DMS 273 (cell line): ENCODE measurements around the gene CLEC18A.
"Not testable (repeated sequence)": the region's sequence is repeated elsewhere in the genome, so short reads cannot be mapped to it uniquely, and the experiment has no call there.

ENCODE experiments used
- DNase-seq: peaks from one replicate; lab custom pipeline; 2025; ENCODE audit not compliant: unreplicated experiment; lab: John Stamatoyannopoulos, UW

CLEC18A gene

DNA sequence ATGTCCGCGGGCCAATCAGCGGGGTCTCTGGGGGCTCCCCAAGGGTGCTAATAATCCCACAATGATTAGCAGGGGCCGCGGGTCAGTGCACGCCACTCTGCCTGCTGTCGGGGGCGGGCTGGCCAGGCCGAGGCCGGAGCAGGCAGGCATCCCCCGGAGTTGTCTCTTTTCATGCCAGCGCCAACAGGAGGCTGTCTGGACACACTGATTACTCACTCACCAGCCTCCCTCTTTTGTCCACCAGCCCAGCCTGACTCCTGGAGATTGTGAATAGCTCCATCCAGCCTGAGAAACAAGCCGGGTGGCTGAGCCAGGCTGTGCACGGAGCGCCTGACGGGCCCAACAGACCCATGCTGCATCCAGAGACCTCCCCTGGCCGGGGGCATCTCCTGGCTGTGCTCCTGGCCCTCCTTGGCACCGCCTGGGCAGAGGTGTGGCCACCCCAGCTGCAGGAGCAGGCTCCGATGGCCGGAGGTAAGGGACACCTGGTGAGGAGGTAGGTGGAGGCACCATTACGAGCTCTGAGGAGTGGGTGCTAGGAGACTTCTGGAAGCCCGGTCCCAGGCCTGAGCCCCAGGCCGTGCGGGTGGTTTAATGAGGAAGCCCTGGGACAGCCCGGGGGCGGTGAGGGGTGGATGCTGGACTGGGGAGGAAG, at the start of gene CLEC18A:
Gene CLEC18A, plus strand, starts transcription at position 318 of the 655 bp plus-strand sequence. Its CDS starts 33 bp downstream, at position 351.
- not testable (repeated sequence) for DNase-seq

DNA sequence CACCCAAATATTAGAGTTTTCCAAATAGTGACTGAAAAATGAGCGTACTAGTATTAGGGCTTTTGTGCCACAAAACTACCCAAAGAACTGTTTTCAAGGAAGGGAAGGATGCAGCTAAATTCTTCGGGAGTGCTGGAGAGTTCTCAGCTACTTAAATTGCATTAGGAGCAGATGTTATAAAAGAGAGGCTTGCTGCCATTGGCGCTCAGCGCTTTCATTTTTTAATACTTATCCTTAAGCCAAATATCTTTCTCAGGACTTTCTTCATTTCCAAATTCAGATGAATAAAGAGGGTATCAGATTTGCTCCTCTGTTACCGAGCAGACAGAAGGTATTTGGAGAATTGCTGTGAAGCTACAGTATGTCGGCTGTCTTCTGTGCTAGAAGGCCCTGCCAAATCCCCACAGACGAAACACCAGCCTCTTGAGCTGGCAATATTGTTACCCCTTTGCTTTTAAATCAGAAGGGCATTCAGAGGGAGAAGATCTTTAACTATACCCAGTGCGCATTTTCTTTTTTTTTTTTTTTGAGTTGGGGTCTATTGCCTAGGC, 47.2 kb upstream of the CLEC18A start:
- DNase-seq, result no peak

GRCh38 chr16:69904495-69905170, 46.5 kb upstream of the CLEC18A start:
- DNase-seq, result no peak

DNA sequence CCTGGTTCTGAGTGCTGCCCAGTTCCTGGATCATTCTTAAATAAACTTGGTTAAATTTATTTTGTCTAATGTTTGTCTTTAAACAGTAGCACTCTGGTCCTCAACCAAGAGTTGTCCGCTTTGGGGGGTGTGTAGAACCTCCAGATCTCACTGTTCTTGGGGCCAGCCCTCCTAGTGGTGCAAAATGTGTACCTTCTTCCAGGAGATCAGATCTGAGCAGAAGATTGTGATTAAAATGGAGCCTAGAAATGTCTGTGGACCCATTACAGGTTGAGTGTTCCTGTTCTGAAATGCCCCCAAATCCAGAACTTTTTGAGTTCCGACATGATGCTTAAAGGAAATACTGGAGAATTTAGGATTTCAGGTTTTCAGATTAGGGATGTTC, 46.0 kb upstream of the CLEC18A start:
- no peak for DNase-seq

DNA sequence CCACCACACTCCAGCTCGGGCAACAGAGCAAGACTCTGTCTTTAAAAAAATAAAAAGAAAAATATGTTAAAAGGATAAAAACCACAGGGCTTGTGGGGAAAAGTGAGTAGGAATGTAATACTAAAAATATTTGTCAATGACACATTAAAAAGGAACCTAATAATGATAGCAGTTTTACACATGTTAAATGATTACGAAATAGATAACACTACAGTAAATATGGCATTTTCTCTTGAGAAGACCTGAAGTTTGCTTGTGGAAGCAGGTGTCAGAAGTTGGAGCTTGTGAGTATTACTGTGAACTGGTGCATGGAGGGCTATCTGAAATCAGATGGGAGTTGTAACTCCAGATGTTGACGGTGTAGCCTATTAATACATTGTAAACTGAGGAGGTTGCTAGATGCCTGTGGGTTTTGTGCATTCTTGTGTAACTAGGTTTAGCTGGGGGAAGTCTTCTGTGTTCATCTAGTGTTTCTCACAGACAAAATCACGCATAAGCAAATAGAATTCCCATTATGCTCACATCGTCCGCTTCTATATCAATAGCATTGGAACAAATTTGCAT, 44.2 kb upstream of the CLEC18A start:
- no peak for DNase-seq

DNA sequence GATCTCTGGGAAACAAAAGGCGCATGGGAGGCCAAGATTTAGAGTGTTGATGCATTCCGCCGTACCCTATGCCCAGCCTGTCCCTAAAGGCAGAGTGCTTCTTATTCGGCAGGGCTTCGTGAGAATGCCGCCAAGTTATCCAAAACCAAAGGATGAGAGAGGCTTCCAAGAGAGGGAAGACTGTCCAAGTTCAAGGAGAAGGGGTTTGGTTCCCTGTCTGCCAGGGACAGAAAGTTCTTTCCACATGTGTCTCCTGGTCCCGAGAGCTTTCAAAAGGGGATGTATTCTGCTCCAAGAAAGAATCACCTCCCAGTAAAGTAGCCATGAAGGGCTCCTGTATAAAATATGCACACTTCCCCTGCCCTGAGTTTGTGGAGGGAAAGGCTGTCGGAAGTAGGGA, 42.1 kb upstream of the CLEC18A start:
- no peak for DNase-seq

DNA sequence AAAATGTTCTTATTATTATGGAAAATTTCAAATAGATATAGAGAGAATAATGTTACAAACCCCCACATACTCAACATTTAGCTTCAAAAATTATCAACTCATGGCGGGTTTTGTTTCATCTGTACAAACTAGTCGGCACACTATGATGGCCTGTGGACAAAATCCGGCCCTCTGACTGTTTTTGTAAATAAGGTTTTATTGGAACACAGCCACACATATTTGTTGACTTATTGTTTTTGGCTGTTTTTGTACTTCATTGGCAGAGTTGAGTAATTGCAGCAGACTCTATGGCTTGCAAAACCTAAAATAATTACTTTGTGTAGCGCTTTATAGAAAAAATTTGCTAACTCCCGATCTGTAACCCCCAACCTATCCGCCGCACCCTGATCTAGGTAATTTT, 41.4 kb upstream of the CLEC18A start:
- DNase-seq, result no peak

GRCh38 chr16:69910964-69911363, 40.2 kb upstream of the CLEC18A start:
- no peak for DNase-seq

DNA sequence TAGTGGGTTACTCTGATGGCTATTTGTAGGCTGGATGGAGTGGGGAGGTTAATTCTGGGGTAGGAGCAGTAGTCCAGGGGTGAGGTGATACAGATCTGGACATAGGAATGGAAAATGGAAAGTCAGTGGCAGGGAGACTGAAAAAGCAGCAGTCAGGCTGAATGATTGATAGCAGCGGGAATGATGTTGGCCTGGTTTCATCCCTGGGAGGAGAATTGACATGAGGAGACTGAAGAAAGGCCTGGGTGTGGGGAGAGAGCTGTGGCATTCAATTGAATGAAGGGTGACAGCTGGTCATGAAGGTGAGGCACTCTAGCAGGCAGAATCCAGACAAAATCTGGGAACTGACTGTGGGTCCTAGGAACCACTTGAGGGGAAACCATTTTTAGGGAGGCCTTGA, 34.7 kb upstream of the CLEC18A start:
- DNase-seq, result no peak

GRCh38 chr16:69917311-69917710, 33.8 kb upstream of the CLEC18A start:
- no peak for DNase-seq

DNA sequence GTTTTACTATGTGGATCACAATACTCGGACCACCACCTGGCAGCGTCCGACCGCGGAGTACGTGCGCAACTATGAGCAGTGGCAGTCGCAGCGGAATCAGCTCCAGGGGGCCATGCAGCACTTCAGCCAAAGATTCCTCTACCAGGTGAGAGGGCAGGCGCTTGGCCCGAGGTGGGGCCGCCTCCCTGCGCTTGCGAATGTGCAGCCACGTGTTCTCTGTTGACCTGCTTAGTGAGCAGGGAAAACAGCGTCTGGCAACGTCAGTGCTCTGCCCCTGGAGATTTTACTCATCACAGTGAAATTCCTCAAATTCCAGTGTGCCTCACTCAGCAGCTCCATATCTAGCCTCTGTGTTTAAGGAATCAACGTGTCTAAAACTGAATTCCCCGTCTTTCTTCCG, 33.4 kb upstream of the CLEC18A start:
- DNase-seq, result no peak

GRCh38 chr16:69918241-69918640, 32.9 kb upstream of the CLEC18A start:
- no peak for DNase-seq

DNA sequence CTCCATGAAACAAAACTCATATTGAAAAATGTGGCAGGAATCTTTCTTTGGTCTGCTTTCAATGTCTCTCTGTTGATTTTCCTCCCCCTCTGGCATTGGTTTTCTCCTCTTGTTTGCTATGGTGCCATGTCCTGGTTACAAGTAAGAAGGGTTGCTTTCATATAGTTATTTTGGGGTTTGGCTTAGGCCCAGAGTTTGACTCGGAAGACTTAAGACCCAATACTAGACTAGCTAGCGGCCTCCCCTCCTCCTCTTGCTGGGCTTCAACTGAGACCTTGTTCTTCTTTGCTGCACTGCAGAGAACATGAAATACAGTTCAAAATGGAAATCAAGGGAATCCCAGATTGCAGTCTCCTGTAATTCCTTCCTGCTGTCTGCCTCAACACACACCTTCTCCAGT, 30.0 kb upstream of the CLEC18A start:
- no peak for DNase-seq

DNA sequence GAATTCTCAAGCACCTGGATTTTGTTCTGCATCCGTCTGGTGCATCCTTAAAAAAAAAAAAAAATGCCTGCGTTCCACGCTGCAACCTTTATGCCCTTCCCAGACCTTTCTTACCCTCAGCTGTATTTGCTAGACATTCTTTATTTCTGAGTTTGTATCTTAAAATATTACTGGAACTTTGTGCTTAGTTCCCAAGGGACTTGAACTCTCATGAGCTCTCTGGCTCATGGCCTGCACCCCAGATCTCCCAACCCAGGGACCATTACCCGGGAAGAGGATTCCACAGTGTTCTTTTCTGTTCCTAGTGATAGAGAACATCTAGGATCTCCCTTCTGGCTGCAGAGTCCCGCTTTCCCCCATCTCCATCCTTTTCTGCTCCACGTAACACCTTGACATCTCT, 28.9 kb upstream of the CLEC18A start:
- no peak for DNase-seq

- no peak for DNase-seq
Measured at GRCh38 chr16:69924041-69924775, 26.9 kb upstream of the CLEC18A start.

- DNase-seq, result no peak
Measured at GRCh38 chr16:69924777-69925191, 26.4 kb upstream of the CLEC18A start.

DNA sequence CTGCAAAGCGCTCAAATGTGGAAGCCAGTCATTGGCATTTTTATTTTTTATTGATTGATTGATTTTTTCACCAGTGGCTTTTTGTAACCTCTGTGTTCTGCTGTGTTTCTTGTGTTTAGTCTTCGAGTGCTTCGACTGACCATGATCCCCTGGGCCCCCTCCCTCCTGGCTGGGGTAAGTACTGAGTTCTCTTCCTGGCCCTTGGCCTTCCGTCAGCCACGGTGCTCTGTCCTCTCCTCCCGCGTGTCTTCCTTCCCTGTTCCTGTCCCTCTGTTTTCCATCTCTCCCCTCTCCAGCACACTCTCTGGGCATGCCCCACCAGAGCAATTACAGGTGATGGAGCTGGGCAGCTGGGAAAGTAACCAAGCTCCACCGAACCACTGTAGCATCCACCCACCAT, 25.8 kb upstream of the CLEC18A start:
- DNase-seq, result no peak

DNA sequence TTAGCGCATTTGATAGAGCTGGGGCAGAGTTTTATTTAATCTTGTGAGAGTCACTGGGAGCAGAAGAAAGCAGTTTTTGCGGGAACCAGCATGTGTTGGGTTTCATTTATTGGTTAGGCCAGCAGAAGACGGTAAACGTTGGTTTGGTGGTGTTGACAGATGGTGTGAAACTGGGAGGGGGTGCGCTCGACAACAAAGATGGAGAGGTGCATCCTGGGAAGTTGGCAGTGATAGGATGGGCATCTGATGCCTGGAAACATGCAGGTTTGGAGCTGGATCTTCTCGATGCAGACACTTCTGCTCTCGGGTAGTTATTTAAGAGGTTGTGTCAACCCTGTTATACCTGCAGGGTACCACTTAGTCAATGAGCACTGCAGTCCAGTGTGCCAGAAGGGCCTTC, 24.9 kb upstream of the CLEC18A start:
- no peak for DNase-seq

DNA sequence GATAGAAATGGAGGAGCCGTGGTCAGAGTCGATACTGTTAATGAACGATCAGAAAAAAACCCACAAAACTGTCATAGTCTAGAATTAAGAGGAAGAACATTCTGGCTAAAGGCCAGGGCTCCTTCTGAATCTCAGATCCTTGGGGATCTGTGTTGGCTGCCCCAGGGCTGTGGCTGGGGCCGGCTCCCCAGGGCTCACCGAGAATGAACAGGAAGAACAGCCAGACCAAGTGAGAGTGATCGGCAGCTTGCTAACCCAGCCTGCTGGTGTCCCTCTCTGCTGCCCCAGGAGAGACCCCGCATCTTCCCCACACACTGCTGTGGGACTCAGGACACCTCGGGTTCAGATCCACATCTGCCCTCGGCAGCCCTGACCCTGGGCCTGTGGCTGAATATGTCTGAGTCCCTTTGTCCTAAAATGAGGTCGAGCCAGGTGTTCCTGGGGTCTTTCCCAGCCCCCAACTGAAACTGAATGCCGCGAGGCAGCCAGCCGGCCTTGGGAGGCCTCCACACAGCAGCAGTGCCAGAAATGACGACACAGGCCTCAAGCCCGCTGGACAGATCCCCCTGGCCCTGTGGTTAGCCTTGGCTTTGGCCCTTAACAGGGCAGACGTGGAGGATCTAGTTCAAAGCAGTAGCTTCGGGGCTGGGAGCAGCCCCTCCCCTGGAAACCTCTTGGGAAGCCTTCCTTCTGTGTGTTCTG, 23.9 kb upstream of the CLEC18A start:
- no peak for DNase-seq

GRCh38 chr16:69928856-69929400, 22.2 kb upstream of the CLEC18A start:
- DNase-seq, result no peak

GRCh38 chr16:69929480-69929879, 21.7 kb upstream of the CLEC18A start:
- DNase-seq, result no peak
